NCI-H526 (cell line): ENCODE measurements around the gene MLEC.

Source experiments
- DNase-seq, 2 experiments: peaks; one replicate each; lab custom pipeline; 2025; lab: John Stamatoyannopoulos, UW

The MLEC gene

DNA sequence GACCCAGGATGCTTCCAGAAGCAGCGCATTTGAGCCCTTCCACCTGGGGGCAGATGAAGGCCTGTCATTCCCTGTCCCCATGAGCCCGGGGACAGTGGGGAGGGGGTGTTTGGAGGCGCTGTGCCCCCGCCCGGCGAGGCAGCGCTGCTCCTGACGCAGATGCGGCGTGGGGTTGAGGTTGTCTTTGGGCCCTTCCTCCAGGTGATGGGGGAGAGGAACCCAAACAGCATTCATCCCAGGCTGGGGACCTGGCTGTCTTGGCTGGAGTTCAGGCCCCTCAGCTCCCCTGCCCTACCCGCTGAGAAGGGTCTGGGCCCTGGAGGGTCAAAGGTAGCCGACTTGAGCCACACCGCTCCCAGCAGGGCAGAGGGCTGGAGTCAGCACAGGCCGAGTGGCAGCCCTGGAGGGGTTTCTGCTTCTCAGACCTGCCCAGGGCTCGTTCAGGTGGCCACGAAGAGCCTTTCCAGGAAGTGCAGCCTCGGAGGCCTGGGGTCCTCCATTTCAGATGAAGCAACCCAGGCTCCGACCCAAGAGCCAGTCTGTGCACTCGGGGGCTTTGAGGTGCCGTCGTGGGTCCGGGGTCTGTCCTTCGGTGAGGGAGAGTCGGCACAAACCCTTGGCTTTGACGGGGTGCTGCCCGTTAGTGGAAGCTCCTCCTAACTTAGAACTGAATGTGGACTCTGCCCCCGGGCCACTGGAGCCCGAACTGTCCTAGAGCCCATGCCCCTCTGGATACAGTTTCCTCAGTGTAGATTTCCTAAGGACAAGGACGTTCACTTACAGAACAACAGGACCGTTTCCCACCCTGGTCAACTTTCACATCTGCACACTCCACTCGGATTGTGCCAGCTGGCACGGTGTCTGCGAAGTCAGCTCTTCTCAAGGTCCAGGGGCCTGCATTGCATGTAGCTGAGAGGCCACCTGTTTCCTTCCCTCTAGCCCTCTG is 54.8 kb downstream of the MLEC start:
- no peak for DNase-seq

DNA sequence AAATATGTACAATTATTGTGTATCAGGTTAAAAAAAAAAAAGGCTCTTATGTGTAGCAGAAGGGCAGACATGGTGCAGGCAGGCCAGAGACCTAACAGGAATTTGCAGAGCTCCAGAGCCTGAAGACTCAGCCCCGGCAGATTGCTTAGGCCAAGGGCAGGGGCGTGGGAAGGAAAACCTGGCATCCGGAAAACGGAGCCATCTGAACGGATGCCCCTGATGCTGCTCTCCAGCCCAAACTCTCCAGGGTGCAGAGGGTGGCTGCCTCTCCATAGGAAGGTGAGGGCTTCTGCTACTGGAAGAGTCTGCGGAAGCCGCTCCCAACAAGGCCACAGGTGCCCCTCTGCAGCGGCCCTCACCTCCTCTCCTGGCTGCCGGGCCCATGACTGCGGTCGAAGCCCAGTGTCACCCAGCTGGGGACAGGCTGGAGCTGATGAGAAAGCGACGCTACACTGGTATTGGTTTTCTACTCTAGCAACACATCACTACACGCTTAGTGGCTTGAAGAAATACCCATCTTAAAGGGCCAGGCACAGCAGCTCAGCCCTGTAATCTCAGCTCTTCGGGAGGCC is 58.1 kb downstream of the MLEC start:
- DNase-seq: no peak

DNA sequence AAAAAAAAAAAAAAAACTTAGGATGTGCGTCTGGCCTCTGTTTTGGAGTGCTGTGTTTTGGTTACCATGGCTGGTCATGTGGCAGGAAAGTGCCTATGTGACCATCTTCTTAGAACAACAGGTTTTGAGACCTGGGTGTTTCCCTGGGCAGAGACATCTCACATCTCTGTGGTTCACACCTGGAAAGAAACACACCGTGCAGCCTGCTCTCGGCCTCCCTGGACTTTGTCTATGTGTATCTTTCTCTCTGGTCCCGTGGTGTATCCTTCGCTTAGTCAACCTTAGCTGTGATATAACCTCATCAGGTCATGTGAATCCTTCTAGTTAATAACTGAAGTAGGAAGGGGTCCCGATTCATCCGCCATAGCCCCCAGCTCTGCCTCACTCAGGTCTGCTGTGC is 61.3 kb downstream of the MLEC start:
- DNase-seq: no peak

DNA sequence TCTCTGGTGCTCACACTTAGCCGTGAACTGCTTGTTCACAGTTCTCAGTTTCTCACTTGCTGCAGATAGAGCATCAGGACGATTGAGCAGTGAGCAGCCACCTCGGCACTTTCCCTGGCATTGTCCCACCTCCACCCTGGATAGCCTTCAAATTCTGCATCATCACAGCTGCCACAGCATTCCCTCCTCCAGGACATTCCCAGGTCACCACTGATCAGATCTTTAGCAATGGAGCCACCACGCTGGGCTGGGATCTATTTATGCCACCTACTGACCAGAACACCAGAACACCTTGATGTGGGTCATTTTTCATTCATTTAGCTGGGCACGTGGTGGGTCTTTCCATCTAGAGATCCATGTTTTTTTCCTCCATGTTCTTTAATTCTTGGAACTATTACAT is 62.3 kb downstream of the MLEC start:
- no peak for DNase-seq

DNA sequence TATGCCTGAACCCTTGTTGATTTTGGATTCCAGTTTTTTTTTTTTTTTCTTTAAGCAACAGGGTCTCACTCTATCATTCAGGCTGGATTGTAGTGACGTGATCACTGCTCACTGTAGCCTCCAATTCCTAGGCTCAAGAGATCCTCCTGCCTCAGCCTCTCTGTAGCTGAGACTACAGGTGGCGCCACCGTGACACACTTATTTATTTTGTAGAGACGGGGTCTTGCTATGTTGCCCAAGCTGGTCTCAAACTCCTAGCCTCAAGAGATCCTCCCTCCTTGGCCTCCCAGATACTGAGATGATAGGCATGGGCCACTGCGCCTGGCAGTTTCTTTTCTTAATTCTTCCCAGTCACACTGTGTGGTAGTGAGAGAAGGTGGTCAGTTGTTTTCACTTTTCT is 63.9 kb downstream of the MLEC start:
- DNase-seq: no peak

DNA sequence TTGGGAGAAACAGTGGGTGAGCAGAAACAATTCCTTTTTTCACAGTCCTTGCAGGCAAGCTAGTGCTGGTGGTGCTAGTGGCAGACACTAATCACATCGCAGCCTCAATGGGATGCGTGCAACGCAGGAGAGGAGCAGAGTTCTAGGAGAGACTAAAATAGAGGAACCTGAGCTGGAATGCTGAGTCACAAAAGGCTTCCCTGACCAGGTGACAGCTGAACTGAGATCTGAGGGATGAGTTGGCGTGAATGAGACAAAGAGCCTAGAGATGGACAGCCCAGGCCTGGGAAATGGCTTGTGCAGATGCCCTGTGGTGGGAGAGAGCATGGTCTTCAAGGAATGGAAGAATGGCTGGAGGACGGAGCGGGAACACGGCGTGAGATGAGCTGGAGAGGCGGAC is 64.4 kb downstream of the MLEC start:
- no peak for DNase-seq
